GM18517 (cell line): ENCODE measurements around the gene CDT1.

ENCODE experiments used
- ATAC-seq: cut with Tn5 transposase; IDR thresholded peaks from one replicate; pipeline ENCODE4 v1.9.1; 2021; ENCODE audit warnings: mild to moderate bottlenecking, moderate library complexity; ENCODE audit not compliant: unreplicated experiment

Gene CDT1

GRCh38 chr16:88804173-88804551 lies 573 bp downstream of the CDT1 start:
- no peak for ATAC-seq

- no peak for ATAC-seq
Observed at GRCh38 chr16:88804552-88805339, 1.2 kb downstream of the CDT1 start.

GRCh38 chr16:88805340-88805715 lies 1.7 kb downstream of the CDT1 start:
- ATAC-seq, result no peak

GRCh38 chr16:88805887-88806393 lies 2.4 kb downstream of the CDT1 start:
- no peak for ATAC-seq

- ATAC-seq, result no peak
Observed at GRCh38 chr16:88806491-88807111, 3.0 kb downstream of the CDT1 start.

GRCh38 chr16:88807142-88807625 lies 3.6 kb downstream of the CDT1 start:
- no peak for ATAC-seq

GRCh38 chr16:88807626-88808453 lies 4.3 kb downstream of the CDT1 start:
- no peak for ATAC-seq

GRCh38 chr16:88809068-88809675 lies 5.6 kb downstream of the CDT1 start:
- ATAC-seq, result no peak

- no peak for ATAC-seq
Observed at GRCh38 chr16:88809676-88810165, 6.1 kb downstream of the CDT1 start.

GRCh38 chr16:88810166-88810911 lies 6.8 kb downstream of the CDT1 start:
- no peak for ATAC-seq

- peak; percentile 41 for ATAC-seq
Observed at GRCh38 chr16:88810912-88811768, 7.6 kb downstream of the CDT1 start.

GRCh38 chr16:88811769-88812512 lies 8.4 kb downstream of the CDT1 start, which contains the start of gene APRT:
Gene APRT, minus strand, starts transcription at chr16:88811928. Its CDS starts 29 bp downstream, at chr16:88811899.
- peak; percentile 66 for ATAC-seq

- no peak for ATAC-seq
Observed at GRCh38 chr16:88812513-88813268, 9.1 kb downstream of the CDT1 start.

GRCh38 chr16:88813269-88814143 lies 9.9 kb downstream of the CDT1 start:
- ATAC-seq, result no peak

GRCh38 chr16:88814144-88814502 lies 10.5 kb downstream of the CDT1 start:
- no peak for ATAC-seq

- ATAC-seq, result no peak
Observed at GRCh38 chr16:88815227-88815626, 11.6 kb downstream of the CDT1 start.
